Measurements from ENCODE around the gene RGS19. TPM values are rescaled to one million over a fixed set of nuclear protein-coding genes. Genes with fewer than 3 reads are reported as not detected.

The RGS19 gene
- total RNA-seq, 1 experiment from 2014 or later: 31.4 TPM

Small RNA genes lying within 50 kb of the gene (small RNA-seq; reads per million reads assigned to genes)
- 0 reads per million in 2 experiments for gene AL355803.1
- gene MIR6813: 0 reads per million in 2 experiments

Other genes starting within 250 kb of the RGS19 start
- 1.0 and 1.6 TPM in 2 replicates for gene ZBTB46, start 248.3 kb downstream of the RGS19 start, total RNA-seq (2014; rRNA removed; shearing (Covaris generic))
- gene ABHD16B, start 218.0 kb downstream of the RGS19 start, total RNA-seq (2014; rRNA removed; shearing (Covaris generic)): not detected in 2 replicates
- 74.4 and 76.4 TPM in 2 replicates for gene TPD52L2, start 214.2 kb downstream of the RGS19 start, total RNA-seq (2014; rRNA removed; shearing (Covaris generic))
- 52.7 and 58.1 TPM in 2 replicates for gene DNAJC5, start 184.4 kb downstream of the RGS19 start, total RNA-seq (2014; rRNA removed; shearing (Covaris generic))
- gene UCKL1, start 123.1 kb downstream of the RGS19 start, total RNA-seq (2014; rRNA removed; shearing (Covaris generic)): 21.5 and 23.2 TPM in 2 replicates
- 8.5 and 8.9 TPM in 2 replicates for gene ZNF512B, start 109.6 kb downstream of the RGS19 start, total RNA-seq (2014; rRNA removed; shearing (Covaris generic))
- gene SAMD10, start 99.9 kb downstream of the RGS19 start, total RNA-seq (2014; rRNA removed; shearing (Covaris generic)): not detected in 2 replicates
- gene PRPF6, start 98.4 kb downstream of the RGS19 start, total RNA-seq (2014; rRNA removed; shearing (Covaris generic)): 63.7 and 71.3 TPM in 2 replicates
- 0.37 and 0.59 TPM in 2 replicates for gene C20orf204, start 43.3 kb downstream of the RGS19 start, total RNA-seq (2014; rRNA removed; shearing (Covaris generic))
- gene SOX18, start 29.9 kb downstream of the RGS19 start, total RNA-seq (2014; rRNA removed; shearing (Covaris generic)): 0.37 TPM in 1 of 2 replicates, not detected in the other
- gene TCEA2, start 16.3 kb downstream of the RGS19 start, total RNA-seq (2014; rRNA removed; shearing (Covaris generic)): 6.8 and 9.8 TPM in 2 replicates
- 2.1 and 3.2 TPM in 2 replicates for gene OPRL1, start 564 bp upstream of the RGS19 start, total RNA-seq (2014; rRNA removed; shearing (Covaris generic))
- gene LKAAEAR1, start 4.9 kb upstream of the RGS19 start, total RNA-seq (2014; rRNA removed; shearing (Covaris generic)): 1.1 TPM in 1 of 2 replicates, not detected in the other
- not detected in 2 replicates for gene NPBWR2, start 28.0 kb upstream of the RGS19 start, total RNA-seq (2014; rRNA removed; shearing (Covaris generic))
- 0.29 and 1.8 TPM in 2 replicates for gene MYT1, start 84.9 kb upstream of the RGS19 start, total RNA-seq (2014; rRNA removed; shearing (Covaris generic))
- gene PCMTD2, start 176.2 kb upstream of the RGS19 start, total RNA-seq (2014; rRNA removed; shearing (Covaris generic)): 41.1 and 44.0 TPM in 2 replicates

Data from SK-MEL-5 (cell line).